ENCODE data around the gene ARR3. TPM values are rescaled to one million over a fixed set of nuclear protein-coding genes. Genes with fewer than 3 reads are reported as not detected.

The ARR3 gene
- total RNA-seq, 2 donors from 2014 or later = not detected

GRCh38 chrX:70331161-70331560 lies 63.0 kb downstream of the ARR3 start:
- no peaks in the 10 kb centered on the region for H3K36me3 ChIP-seq
- DNase-seq (ENCODE audit: low spot score) = no peak
- WGBS = 92% methylated on average over 1 of the region's 1 CpG
- intact Hi-C loops (cut with DNase I) = no loop called here
- no peak overlapping the region for H3K27ac ChIP-seq
- H3K9me3 ChIP-seq = no peaks in the 10 kb centered on the region
- no peaks in the 10 kb centered on the region for H3K4me1 ChIP-seq (replicated peaks)
- H3K4me3 ChIP-seq = no peak overlapping the region
- TF ChIP-seq POLR2AphosphoS5 (IDR thresholded peaks at IDR 0.05) (no peak), POLR2A (IDR thresholded peaks at IDR 0.05) (no peak)
- TF ChIP-seq, protein P1, sequence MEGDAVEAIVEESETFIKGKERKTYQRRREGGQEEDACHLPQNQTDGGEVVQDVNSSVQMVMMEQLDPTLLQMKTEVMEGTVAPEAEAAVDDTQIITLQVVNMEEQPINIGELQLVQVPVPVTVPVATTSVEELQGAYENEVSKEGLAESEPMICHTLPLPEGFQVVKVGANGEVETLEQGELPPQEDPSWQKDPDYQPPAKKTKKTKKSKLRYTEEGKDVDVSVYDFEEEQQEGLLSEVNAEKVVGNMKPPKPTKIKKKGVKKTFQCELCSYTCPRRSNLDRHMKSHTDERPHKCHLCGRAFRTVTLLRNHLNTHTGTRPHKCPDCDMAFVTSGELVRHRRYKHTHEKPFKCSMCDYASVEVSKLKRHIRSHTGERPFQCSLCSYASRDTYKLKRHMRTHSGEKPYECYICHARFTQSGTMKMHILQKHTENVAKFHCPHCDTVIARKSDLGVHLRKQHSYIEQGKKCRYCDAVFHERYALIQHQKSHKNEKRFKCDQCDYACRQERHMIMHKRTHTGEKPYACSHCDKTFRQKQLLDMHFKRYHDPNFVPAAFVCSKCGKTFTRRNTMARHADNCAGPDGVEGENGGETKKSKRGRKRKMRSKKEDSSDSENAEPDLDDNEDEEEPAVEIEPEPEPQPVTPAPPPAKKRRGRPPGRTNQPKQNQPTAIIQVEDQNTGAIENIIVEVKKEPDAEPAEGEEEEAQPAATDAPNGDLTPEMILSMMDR (IDR thresholded peaks at IDR 0.05) = no peak
- no peaks in the 10 kb centered on the region for H3K27me3 ChIP-seq (replicated peaks; ENCODE audit: insufficient read depth)

Small RNA genes lying within 50 kb of the gene (small RNA-seq; reads per million reads assigned to genes)
- gene RNA5SP507 = 0 to 0.20 reads per million in 2 donors

Other genes starting within 250 kb of the ARR3 start
- not detected for gene AWAT2, start 218.4 kb upstream of the ARR3 start, total RNA-seq
- gene OTUD6A, start 205.9 kb upstream of the ARR3 start, total RNA-seq = 1 to 10 TPM in 1 of 2 donors, not detected in 1; 1.1 TPM
- 10 to 100 TPM; 54.9 to 62.6 TPM for gene IGBP1, start 134.9 kb upstream of the ARR3 start, total RNA-seq
- gene DGAT2L6, start 90.9 kb upstream of the ARR3 start, total RNA-seq = not detected
- gene AWAT1, start 33.7 kb upstream of the ARR3 start, total RNA-seq = not detected
- 1 to 10 TPM in 1 of 2 donors, not detected in 1; 1.1 TPM for gene P2RY4, start 8.1 kb upstream of the ARR3 start, total RNA-seq
- 1 to 10 TPM in 1 of 2 donors, not detected in 1; 1.3 TPM for gene RAB41, start 13.8 kb downstream of the ARR3 start, total RNA-seq
- 10 to 100 TPM; 24.2 to 34.2 TPM for gene PDZD11, start 21.6 kb downstream of the ARR3 start, total RNA-seq
- gene KIF4A, start 21.8 kb downstream of the ARR3 start, total RNA-seq = 1 to 10 TPM in 1 of 2 donors, under 1 TPM in 1; 0.73 to 1.3 TPM
- gene GDPD2, start 155.0 kb downstream of the ARR3 start, total RNA-seq = not detected
- gene DLG3, start 176.5 kb downstream of the ARR3 start, total RNA-seq = 10 to 100 TPM; 11.9 to 29.1 TPM